ENCODE measurements around the gene ANKS1B. TPM values are rescaled to one million over a fixed set of nuclear protein-coding genes. Genes with fewer than 3 reads are reported as not detected.

The ANKS1B gene
- total RNA-seq, 3 donors from 2014 or later (not counting 1 experiment from before 2014, with no cell fraction given) = not detected

DNA sequence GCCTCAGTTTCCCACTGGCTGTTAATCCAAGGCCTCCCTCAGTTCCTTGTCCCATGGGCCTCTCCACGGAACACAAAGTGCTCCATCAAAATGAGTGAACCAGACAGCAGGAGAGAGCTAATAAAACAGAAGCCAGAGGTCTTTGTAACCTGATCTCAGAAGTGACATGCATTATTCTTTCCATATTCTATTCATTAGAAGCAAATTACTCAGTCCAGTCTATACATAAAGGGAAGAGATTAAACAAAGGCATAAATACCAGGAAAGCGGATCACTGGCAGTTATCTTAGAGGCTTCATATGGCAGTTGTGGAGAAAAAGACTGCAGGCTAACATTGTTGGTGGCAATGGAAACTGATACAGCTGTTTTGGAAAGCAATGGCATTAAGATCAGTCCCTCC lies 507.8 kb downstream of the ANKS1B start:
- Histone ChIP-seq H3K27ac (ENCODE audit: low read length) (no peak overlapping the region), H3K4me3 (ENCODE audit: low read length) (no peak overlapping the region), H3K9me3 (ENCODE audit: control insufficient read depth, insufficient read depth, low read length) (no peaks in the 10 kb centered on the region), H3K4me1 (ENCODE audit: control insufficient read depth, insufficient read depth, low read length) (no peaks in the 10 kb centered on the region), H3K27me3 (ENCODE audit: control insufficient read depth, insufficient read depth, low read length) (no peaks in the 10 kb centered on the region), H3K36me3 (ENCODE audit: control insufficient read depth, insufficient read depth, low read length) (no peaks in the 10 kb centered on the region)
- H3K27ac Mint-ChIP-seq = no peak overlapping the region
- H3K36me3 Mint-ChIP-seq = no peaks in the 10 kb centered on the region
- H3K4me1 Mint-ChIP-seq = no peaks in the 10 kb centered on the region
- DNase-seq (no peak), ATAC-seq (no peak)
- 88% methylated on average over 2 of the region's 2 CpGs for WGBS (ENCODE audit: insufficient coverage)
- no peak overlapping the region for H3K4me3 Mint-ChIP-seq
- no peaks in the 10 kb centered on the region for H3K27me3 Mint-ChIP-seq (ENCODE audit: low read depth in 2 of 2)
- intact Hi-C loops (cut with micrococcal nuclease) = no loop called here
- H3K9me3 Mint-ChIP-seq = peaks cover 4 to 9% of the 10 kb centered on the region in 2 donors
- TF ChIP-seq, protein P1, sequence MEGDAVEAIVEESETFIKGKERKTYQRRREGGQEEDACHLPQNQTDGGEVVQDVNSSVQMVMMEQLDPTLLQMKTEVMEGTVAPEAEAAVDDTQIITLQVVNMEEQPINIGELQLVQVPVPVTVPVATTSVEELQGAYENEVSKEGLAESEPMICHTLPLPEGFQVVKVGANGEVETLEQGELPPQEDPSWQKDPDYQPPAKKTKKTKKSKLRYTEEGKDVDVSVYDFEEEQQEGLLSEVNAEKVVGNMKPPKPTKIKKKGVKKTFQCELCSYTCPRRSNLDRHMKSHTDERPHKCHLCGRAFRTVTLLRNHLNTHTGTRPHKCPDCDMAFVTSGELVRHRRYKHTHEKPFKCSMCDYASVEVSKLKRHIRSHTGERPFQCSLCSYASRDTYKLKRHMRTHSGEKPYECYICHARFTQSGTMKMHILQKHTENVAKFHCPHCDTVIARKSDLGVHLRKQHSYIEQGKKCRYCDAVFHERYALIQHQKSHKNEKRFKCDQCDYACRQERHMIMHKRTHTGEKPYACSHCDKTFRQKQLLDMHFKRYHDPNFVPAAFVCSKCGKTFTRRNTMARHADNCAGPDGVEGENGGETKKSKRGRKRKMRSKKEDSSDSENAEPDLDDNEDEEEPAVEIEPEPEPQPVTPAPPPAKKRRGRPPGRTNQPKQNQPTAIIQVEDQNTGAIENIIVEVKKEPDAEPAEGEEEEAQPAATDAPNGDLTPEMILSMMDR (IDR thresholded peaks at IDR 0.05) = no peak

DNA sequence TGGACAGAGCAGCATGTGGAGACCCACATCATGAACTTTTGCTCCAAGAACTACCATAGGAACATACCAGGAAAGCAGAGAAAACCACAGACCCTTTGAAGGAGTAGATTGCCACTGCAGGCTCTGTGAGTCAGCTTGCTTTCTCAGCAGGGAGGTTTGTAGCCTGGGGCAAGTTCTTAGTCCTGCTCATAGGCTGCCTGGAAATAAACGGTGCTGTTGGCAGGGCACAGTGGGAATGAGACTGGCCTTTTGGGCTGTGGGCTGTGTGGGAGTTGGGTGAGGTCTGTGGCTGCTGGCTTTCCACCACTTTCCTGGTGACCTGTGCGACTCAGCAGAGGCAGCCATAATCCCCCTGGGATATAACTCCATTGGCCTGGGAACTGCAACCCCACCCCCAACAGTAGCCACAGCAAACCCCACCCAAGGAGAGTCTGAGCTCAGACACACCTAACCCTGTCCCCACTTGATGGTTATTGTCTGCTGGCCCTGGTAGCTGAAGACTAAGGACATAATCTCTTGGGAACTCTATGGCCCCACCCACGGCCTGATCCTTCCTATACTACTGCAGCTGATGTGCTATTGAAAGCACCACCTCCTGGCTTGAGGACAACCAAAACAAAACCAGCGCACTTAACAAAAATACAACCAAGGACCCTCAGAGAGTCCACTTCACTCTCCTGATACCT lies 529.2 kb downstream of the ANKS1B start:
- peaks cover 14% of the 10 kb centered on the region for H3K36me3 Mint-ChIP-seq
- H3K4me3 Mint-ChIP-seq = no peak overlapping the region
- H3K9me3 Mint-ChIP-seq = peaks cover 23 to 34% of the 10 kb centered on the region in 2 donors
- H3K27ac Mint-ChIP-seq = no peak overlapping the region
- no peaks in the 10 kb centered on the region for H3K27me3 Mint-ChIP-seq (ENCODE audit: low read depth in 2 of 2)
- Histone ChIP-seq H3K4me3 (ENCODE audit: low read length) (no peak overlapping the region), H3K9me3 (ENCODE audit: control insufficient read depth, insufficient read depth, low read length) (peaks cover 4% of the 10 kb centered on the region), H3K36me3 (ENCODE audit: control insufficient read depth, insufficient read depth, low read length) (no peaks in the 10 kb centered on the region), H3K4me1 (ENCODE audit: control insufficient read depth, insufficient read depth, low read length) (no peaks in the 10 kb centered on the region), H3K27me3 (ENCODE audit: control insufficient read depth, insufficient read depth, low read length) (no peaks in the 10 kb centered on the region), H3K27ac (ENCODE audit: low read length) (no peak overlapping the region)
- TF ChIP-seq, protein P1 (IDR thresholded peaks at IDR 0.05) = no peak
- no peak for ATAC-seq
- WGBS (ENCODE audit: insufficient coverage) = 66% methylated on average over 4 of the region's 4 CpGs
- H3K4me1 Mint-ChIP-seq = no peaks in the 10 kb centered on the region
- intact Hi-C loops (cut with micrococcal nuclease) = no loop called here
- DNase-seq = no peak

DNA sequence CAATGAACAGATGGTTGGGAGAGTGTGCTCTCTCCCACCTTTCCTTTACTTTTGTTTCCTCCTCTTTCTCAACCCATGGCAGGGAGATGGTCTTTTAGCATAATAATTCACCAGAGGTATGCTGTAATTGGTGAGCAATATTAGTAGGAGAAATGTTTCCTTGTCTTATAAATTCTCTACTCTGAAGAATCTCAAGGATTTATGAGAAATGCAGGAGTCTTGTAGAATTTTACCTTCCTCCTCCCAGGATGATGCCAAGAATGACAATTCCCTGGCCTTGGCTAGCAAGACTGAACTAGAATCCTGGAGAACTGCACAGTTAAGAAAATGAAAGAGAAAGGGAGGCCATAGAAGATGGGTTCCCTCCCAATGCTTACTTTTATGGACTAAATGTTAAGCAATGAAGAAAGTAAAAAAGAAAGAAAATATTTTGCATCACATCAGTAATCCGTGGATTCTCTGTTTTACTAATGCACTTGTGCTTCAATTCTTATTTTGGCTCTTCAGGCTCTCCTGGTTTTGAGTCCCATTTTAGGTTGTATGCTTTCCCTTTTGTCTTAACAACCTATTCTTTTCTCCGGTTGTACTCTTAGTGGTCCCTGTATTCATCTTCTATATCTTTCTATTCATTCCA lies 530.1 kb downstream of the ANKS1B start:
- H3K36me3 Mint-ChIP-seq = peaks cover 14% of the 10 kb centered on the region
- Histone ChIP-seq H3K4me1 (ENCODE audit: control insufficient read depth, insufficient read depth, low read length) (no peaks in the 10 kb centered on the region), H3K27me3 (ENCODE audit: control insufficient read depth, insufficient read depth, low read length) (no peaks in the 10 kb centered on the region), H3K36me3 (ENCODE audit: control insufficient read depth, insufficient read depth, low read length) (no peaks in the 10 kb centered on the region), H3K27ac (ENCODE audit: low read length) (no peak overlapping the region), H3K4me3 (ENCODE audit: low read length) (no peak overlapping the region), H3K9me3 (ENCODE audit: control insufficient read depth, insufficient read depth, low read length) (peaks cover 4% of the 10 kb centered on the region)
- H3K9me3 Mint-ChIP-seq = peaks cover 21 to 29% of the 10 kb centered on the region in 2 donors
- H3K27ac Mint-ChIP-seq = no peak overlapping the region
- DNase-seq (no peak), ATAC-seq (no peak)
- TF ChIP-seq, protein P1 (IDR thresholded peaks at IDR 0.05) = no peak
- H3K4me3 Mint-ChIP-seq = no peak overlapping the region
- no peaks in the 10 kb centered on the region for H3K27me3 Mint-ChIP-seq (ENCODE audit: low read depth in 2 of 2)
- WGBS (ENCODE audit: insufficient coverage) = 79% methylated on average over 2 of the region's 2 CpGs
- H3K4me1 Mint-ChIP-seq = no peaks in the 10 kb centered on the region
- intact Hi-C loops (cut with micrococcal nuclease) = no loop called here

Measured in natural killer cell (primary cell).